ENCODE data around the gene TMPRSS6. TPM values are rescaled to one million over a fixed set of nuclear protein-coding genes. Genes with fewer than 3 reads are reported as not detected.

Gene TMPRSS6
- total RNA-seq, 2 donors from 2014 or later: 86.6 to 343 TPM

- peak overlapping the region; percentile 90 for H3K27ac Mint-ChIP-seq
- H3K4me1 Mint-ChIP-seq: peaks cover 52% of the 10 kb centered on the region
- peak overlapping the region; percentile 67 for H3K4me3 Mint-ChIP-seq
- no peaks in the 10 kb centered on the region for H3K27me3 Mint-ChIP-seq
- no peaks in the 10 kb centered on the region for H3K9me3 Mint-ChIP-seq
- ATAC-seq (replicated peaks): no peak
- H3K36me3 Mint-ChIP-seq (ENCODE audit: low read depth): peaks cover 50% of the 10 kb centered on the region
These were observed 15.3 kb downstream of the TMPRSS6 start for GRCh38 chr22:37094239-37094638.

- Mint-ChIP-seq H3K36me3 (ENCODE audit: low read depth) (peaks cover 40% of the 10 kb centered on the region), H3K4me3 (peak overlapping the region; percentile 72), H3K27ac (no peak overlapping the region), H3K4me1 (peaks cover 41% of the 10 kb centered on the region), H3K9me3 (no peaks in the 10 kb centered on the region), H3K27me3 (no peaks in the 10 kb centered on the region)
- ATAC-seq (replicated peaks): no peak
These were observed 16.5 kb downstream of the TMPRSS6 start for GRCh38 chr22:37092997-37093396.

- H3K4me3 Mint-ChIP-seq: peak overlapping the region; percentile 97
- peaks cover 38% of the 10 kb centered on the region for H3K36me3 Mint-ChIP-seq (ENCODE audit: low read depth)
- no peaks in the 10 kb centered on the region for H3K27me3 Mint-ChIP-seq
- no peak for ATAC-seq (replicated peaks)
- H3K9me3 Mint-ChIP-seq: no peaks in the 10 kb centered on the region
- peaks cover 41% of the 10 kb centered on the region for H3K4me1 Mint-ChIP-seq
- peak overlapping the region; percentile 43 for H3K27ac Mint-ChIP-seq
These were observed 17.5 kb downstream of the TMPRSS6 start for GRCh38 chr22:37091994-37092393.

GRCh38 chr22:37090920-37091695, 18.4 kb downstream of the TMPRSS6 start:
- Mint-ChIP-seq H3K27me3 (no peaks in the 10 kb centered on the region), H3K9me3 (no peaks in the 10 kb centered on the region), H3K4me3 (peak overlapping the region; percentile 97), H3K4me1 (peaks cover 33% of the 10 kb centered on the region), H3K27ac (peak overlapping the region; percentile 56), H3K36me3 (ENCODE audit: low read depth) (peaks cover 29% of the 10 kb centered on the region)
- ATAC-seq (replicated peaks): no peak

- Mint-ChIP-seq H3K36me3 (ENCODE audit: low read depth) (peaks cover 14% of the 10 kb centered on the region), H3K27ac (peak overlapping the region; percentile 92), H3K27me3 (no peaks in the 10 kb centered on the region), H3K4me3 (peak overlapping the region; percentile 97), H3K4me1 (peaks cover 24% of the 10 kb centered on the region), H3K9me3 (no peaks in the 10 kb centered on the region)
- no peak for ATAC-seq (replicated peaks)
These were observed 20.1 kb downstream of the TMPRSS6 start for GRCh38 chr22:37089434-37089833.

GRCh38 chr22:37088750-37089408, 20.6 kb downstream of the TMPRSS6 start:
- peak overlapping the region; percentile 97 for H3K4me3 Mint-ChIP-seq
- H3K27me3 Mint-ChIP-seq: no peaks in the 10 kb centered on the region
- H3K4me1 Mint-ChIP-seq: peaks cover 25% of the 10 kb centered on the region
- peak; percentile 70 for ATAC-seq (replicated peaks)
- no peaks in the 10 kb centered on the region for H3K9me3 Mint-ChIP-seq
- H3K27ac Mint-ChIP-seq: peak overlapping the region; percentile 92
- H3K36me3 Mint-ChIP-seq (ENCODE audit: low read depth): peaks cover 8% of the 10 kb centered on the region

GRCh38 chr22:37088108-37088605, 21.4 kb downstream of the TMPRSS6 start:
- peaks cover 32% of the 10 kb centered on the region for H3K4me1 Mint-ChIP-seq
- no peaks in the 10 kb centered on the region for H3K27me3 Mint-ChIP-seq
- peak overlapping the region; percentile 97 for H3K4me3 Mint-ChIP-seq
- ATAC-seq (replicated peaks): peak; percentile 83
- peak overlapping the region; percentile 92 for H3K27ac Mint-ChIP-seq
- peaks cover 7% of the 10 kb centered on the region for H3K36me3 Mint-ChIP-seq (ENCODE audit: low read depth)
- no peaks in the 10 kb centered on the region for H3K9me3 Mint-ChIP-seq

GRCh38 chr22:37086184-37086583, 23.3 kb downstream of the TMPRSS6 start:
- peak overlapping the region; percentile 97 for H3K4me3 Mint-ChIP-seq
- no peak for ATAC-seq (replicated peaks)
- no peaks in the 10 kb centered on the region for H3K27me3 Mint-ChIP-seq
- no peaks in the 10 kb centered on the region for H3K9me3 Mint-ChIP-seq
- no peak overlapping the region for H3K27ac Mint-ChIP-seq
- peaks cover 42% of the 10 kb centered on the region for H3K4me1 Mint-ChIP-seq
- H3K36me3 Mint-ChIP-seq (ENCODE audit: low read depth): no peaks in the 10 kb centered on the region

- H3K27me3 Mint-ChIP-seq: no peaks in the 10 kb centered on the region
- no peaks in the 10 kb centered on the region for H3K36me3 Mint-ChIP-seq (ENCODE audit: low read depth)
- peak overlapping the region; percentile 97 for H3K4me3 Mint-ChIP-seq
- no peaks in the 10 kb centered on the region for H3K9me3 Mint-ChIP-seq
- peak overlapping the region; percentile 92 for H3K27ac Mint-ChIP-seq
- no peak for ATAC-seq (replicated peaks)
- peaks cover 43% of the 10 kb centered on the region for H3K4me1 Mint-ChIP-seq
These were observed 25.1 kb downstream of the TMPRSS6 start for GRCh38 chr22:37084385-37084784.

GRCh38 chr22:37083914-37084313, 25.6 kb downstream of the TMPRSS6 start:
- peak overlapping the region; percentile 92 for H3K27ac Mint-ChIP-seq
- H3K27me3 Mint-ChIP-seq: no peaks in the 10 kb centered on the region
- peak overlapping the region; percentile 97 for H3K4me3 Mint-ChIP-seq
- H3K36me3 Mint-ChIP-seq (ENCODE audit: low read depth): no peaks in the 10 kb centered on the region
- no peak for ATAC-seq (replicated peaks)
- peaks cover 47% of the 10 kb centered on the region for H3K4me1 Mint-ChIP-seq
- no peaks in the 10 kb centered on the region for H3K9me3 Mint-ChIP-seq

GRCh38 chr22:37082251-37082873, 27.2 kb downstream of the TMPRSS6 start:
- peaks cover 58% of the 10 kb centered on the region for H3K4me1 Mint-ChIP-seq
- peak overlapping the region; percentile 92 for H3K27ac Mint-ChIP-seq
- H3K27me3 Mint-ChIP-seq: no peaks in the 10 kb centered on the region
- peak; percentile 65 for ATAC-seq (replicated peaks)
- H3K9me3 Mint-ChIP-seq: no peaks in the 10 kb centered on the region
- H3K4me3 Mint-ChIP-seq: peak overlapping the region; percentile 97
- no peaks in the 10 kb centered on the region for H3K36me3 Mint-ChIP-seq (ENCODE audit: low read depth)

- ATAC-seq (replicated peaks): no peak
- H3K4me3 Mint-ChIP-seq: peak overlapping the region; percentile 97
- peaks cover 58% of the 10 kb centered on the region for H3K4me1 Mint-ChIP-seq
- H3K27ac Mint-ChIP-seq: peak overlapping the region; percentile 92
- H3K9me3 Mint-ChIP-seq: no peaks in the 10 kb centered on the region
- H3K27me3 Mint-ChIP-seq: no peaks in the 10 kb centered on the region
- no peaks in the 10 kb centered on the region for H3K36me3 Mint-ChIP-seq (ENCODE audit: low read depth)
These were observed 28.7 kb downstream of the TMPRSS6 start for GRCh38 chr22:37080838-37081237.

- Mint-ChIP-seq H3K27me3 (no peaks in the 10 kb centered on the region), H3K27ac (peak overlapping the region; percentile 92), H3K4me1 (peaks cover 58% of the 10 kb centered on the region), H3K9me3 (no peaks in the 10 kb centered on the region), H3K36me3 (ENCODE audit: low read depth) (no peaks in the 10 kb centered on the region), H3K4me3 (peak overlapping the region; percentile 97)
- peak; percentile 38 for ATAC-seq (replicated peaks)
These were observed 29.1 kb downstream of the TMPRSS6 start for GRCh38 chr22:37080438-37080837.

GRCh38 chr22:37079668-37080171, 29.8 kb downstream of the TMPRSS6 start:
- H3K4me1 Mint-ChIP-seq: peaks cover 58% of the 10 kb centered on the region
- no peaks in the 10 kb centered on the region for H3K36me3 Mint-ChIP-seq (ENCODE audit: low read depth)
- H3K27ac Mint-ChIP-seq: peak overlapping the region; percentile 92
- no peaks in the 10 kb centered on the region for H3K9me3 Mint-ChIP-seq
- peak overlapping the region; percentile 97 for H3K4me3 Mint-ChIP-seq
- H3K27me3 Mint-ChIP-seq: no peaks in the 10 kb centered on the region
- peak; percentile 70 for ATAC-seq (replicated peaks)
